IPS DF 6.9 (cell line): Measurements from ENCODE around the gene LINGO3.

Experiments used
- DNase-seq: peaks from one replicate; pipeline ENCODE4 v3.0.0-alpha.2; 2013; ENCODE audit warnings: low read depth, low spot score
- H3K27ac ChIP-seq: one replicate; pipeline ENCODE4 v1.5.1; 2013; ENCODE audit warnings: low read length, control low read depth
- H3K27me3 ChIP-seq: 2 replicates; pipeline ENCODE4 v1.6.1; 2013; ENCODE audit warnings: mild to moderate bottlenecking, low read length; ENCODE audit not compliant: control insufficient read depth, insufficient read depth
- H3K36me3 ChIP-seq: 2 replicates; pipeline ENCODE4 v1.6.1; 2013; ENCODE audit warnings: low read length; ENCODE audit not compliant: control insufficient read depth, insufficient read depth
- H3K4me1 ChIP-seq: 2 replicates; pipeline ENCODE4 v1.6.1; 2013; ENCODE audit warnings: low read length; ENCODE audit not compliant: control insufficient read depth, insufficient read depth
- H3K4me3 ChIP-seq: 2 replicates; pipeline ENCODE4 v1.5.1; 2013; ENCODE audit warnings: mild to moderate bottlenecking, low read length
- H3K9me3 ChIP-seq: 2 replicates; pipeline ENCODE4 v1.6.1; 2013; ENCODE audit warnings: low read length, inconsistent platforms; ENCODE audit not compliant: control insufficient read depth, insufficient read depth
- WGBS: extraction: QIAGEN DNeasy Blood & Tissue Kit; methylation state at CpG from one replicate; pipeline ENCODE4 v1.1.7; 2013; ENCODE audit warnings: mixed read lengths, missing lambda C conversion rate; ENCODE audit not compliant: insufficient read length, insufficient coverage; 5-methylcytosine and 5-hydroxymethylcytosine counted together

Gene LINGO3

GRCh38 chr19:2305452-2306280 lies 2.3 kb downstream of the LINGO3 start:
- DNase-seq, result no peak

DNA sequence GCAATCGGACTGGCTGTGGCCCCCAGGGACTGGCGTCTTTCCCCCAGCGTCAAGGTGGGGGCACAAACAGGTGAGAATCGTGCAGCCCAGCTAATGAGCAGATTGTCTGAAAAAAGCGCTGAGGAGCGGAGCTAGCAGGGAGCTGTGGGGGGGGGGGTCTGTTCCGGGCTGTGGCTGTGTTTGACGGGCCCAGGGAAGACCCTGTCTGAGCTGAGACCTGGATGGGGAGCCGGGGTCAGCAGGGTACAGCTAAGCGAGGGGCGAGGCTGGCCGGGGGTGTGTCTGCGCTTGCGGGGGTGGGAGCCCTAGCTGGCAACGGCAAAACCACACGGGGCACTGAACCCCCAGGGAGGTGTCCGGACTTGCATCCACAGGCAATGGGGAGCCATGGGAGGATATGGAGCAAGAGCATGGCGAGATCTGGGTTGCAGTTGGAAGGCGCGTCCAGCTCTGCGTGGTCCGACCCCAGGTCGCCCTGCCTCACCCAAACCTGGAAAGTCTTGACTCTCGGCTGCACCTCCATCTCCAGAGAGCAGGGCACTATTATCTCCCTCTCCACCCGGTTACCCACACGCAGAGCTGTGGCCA lies 4.6 kb downstream of the LINGO3 start:
- DNase-seq, result no peak
- Histone ChIP-seq H3K27ac (no peak overlapping the region), H3K27me3 (peaks cover 3% of the 10 kb centered on the region), H3K4me1 (peaks cover 7% of the 10 kb centered on the region), H3K9me3 (no peaks in the 10 kb centered on the region), H3K4me3 (no peak overlapping the region), H3K36me3 (no peaks in the 10 kb centered on the region; the same call in 1 of the 2 replicates)
- no CpG with 5 or more reads among the region's 26 CpGs for WGBS

More at GRCh38 chr19:2305452-2306280, 2.3 kb downstream of the LINGO3 start:
- Histone ChIP-seq H3K4me1 (peaks cover 8% of the 10 kb centered on the region), H3K36me3 (no peaks in the 10 kb centered on the region; the same call in 1 of the 2 replicates), H3K4me3 (no peak overlapping the region), H3K27ac (no peak overlapping the region), H3K27me3 (peaks cover 4% of the 10 kb centered on the region), H3K9me3 (no peaks in the 10 kb centered on the region)
- no CpG with 5 or more reads among the region's 19 CpGs for WGBS

GRCh38 chr19:2302319-2303210 lies 5.4 kb downstream of the LINGO3 start:
- Histone ChIP-seq H3K27ac (no peak overlapping the region), H3K4me1 (peaks cover 6% of the 10 kb centered on the region; the same call in 1 of the 2 replicates), H3K4me3 (no peak overlapping the region; the same call in 1 of the 2 replicates), H3K9me3 (no peaks in the 10 kb centered on the region), H3K27me3 (peaks cover 1% of the 10 kb centered on the region; the same call in 1 of the 2 replicates), H3K36me3 (no peaks in the 10 kb centered on the region; the same call in 1 of the 2 replicates)
- DNase-seq, result no peak
- no CpG with 5 or more reads among the region's 62 CpGs for WGBS

DNA sequence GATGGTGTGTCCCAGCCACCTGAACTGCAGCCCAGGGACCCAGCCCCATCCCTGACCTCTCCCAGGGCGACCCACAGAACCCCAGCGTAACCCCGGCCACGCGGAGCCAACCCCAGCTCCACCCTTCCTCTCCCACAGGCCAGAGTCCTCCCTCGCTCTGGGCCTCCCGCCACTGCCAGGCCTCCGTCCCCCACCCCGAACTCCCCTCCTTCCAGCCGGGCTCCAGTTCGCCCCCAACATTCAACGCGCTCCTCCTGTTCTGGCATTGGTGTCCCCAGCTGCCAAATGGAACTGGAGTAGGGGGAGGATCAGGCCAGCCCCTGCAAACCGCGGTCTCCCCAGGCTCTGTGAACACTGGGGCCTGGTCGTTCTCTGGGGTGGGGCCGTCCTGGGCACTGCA lies 7.4 kb downstream of the LINGO3 start:
- Histone ChIP-seq H3K36me3 (no peaks in the 10 kb centered on the region), H3K9me3 (no peaks in the 10 kb centered on the region), H3K4me3 (no peak overlapping the region), H3K4me1 (peaks cover 6% of the 10 kb centered on the region; the same call in 1 of the 2 replicates), H3K27ac (no peak overlapping the region), H3K27me3 (peaks cover 1% of the 10 kb centered on the region; the same call in 1 of the 2 replicates)
- no CpG with 5 or more reads among the region's 17 CpGs for WGBS
- no peak for DNase-seq

DNA sequence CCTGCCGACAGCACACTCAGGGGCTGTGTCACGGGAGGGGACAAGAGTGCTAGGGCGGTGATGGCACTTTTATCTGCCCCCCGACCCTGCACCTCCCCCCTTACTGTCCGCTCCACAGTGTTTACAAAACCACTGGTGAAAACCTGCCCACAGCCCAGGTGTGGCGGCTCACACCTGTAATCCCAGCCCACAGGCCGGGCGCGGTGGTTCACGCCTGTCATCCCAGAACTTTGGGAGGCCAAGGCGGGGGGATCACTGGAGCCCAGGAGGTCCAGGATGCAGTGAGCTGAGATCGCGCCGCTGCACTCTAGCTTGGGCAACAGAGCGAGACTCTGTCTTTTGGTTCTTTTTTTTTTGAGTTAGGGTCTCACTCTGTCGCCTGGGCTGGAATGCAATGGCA lies 11.8 kb downstream of the LINGO3 start:
- Histone ChIP-seq H3K4me1 (peaks cover under 1% of the 10 kb centered on the region; the same call in 1 of the 2 replicates), H3K27ac (no peak overlapping the region), H3K36me3 (no peaks in the 10 kb centered on the region), H3K4me3 (no peak overlapping the region), H3K9me3 (no peaks in the 10 kb centered on the region), H3K27me3 (peaks cover 13% of the 10 kb centered on the region; the same call in 1 of the 2 replicates)
- WGBS, result no CpG with 5 or more reads among the region's 16 CpGs
- DNase-seq, result no peak

GRCh38 chr19:2294687-2295335 lies 13.1 kb downstream of the LINGO3 start:
- H3K9me3 ChIP-seq, result no peaks in the 10 kb centered on the region
- H3K27me3 ChIP-seq, result peaks cover 26% of the 10 kb centered on the region; the same call in 1 of the 2 replicates
- H3K27ac ChIP-seq, result no peak overlapping the region
- no peaks in the 10 kb centered on the region for H3K36me3 ChIP-seq
- WGBS, result no CpG with 5 or more reads among the region's 26 CpGs
- no peak for DNase-seq
- H3K4me1 ChIP-seq, result peaks cover 4% of the 10 kb centered on the region; the same call in 1 of the 2 replicates
- no peak overlapping the region for H3K4me3 ChIP-seq

DNA sequence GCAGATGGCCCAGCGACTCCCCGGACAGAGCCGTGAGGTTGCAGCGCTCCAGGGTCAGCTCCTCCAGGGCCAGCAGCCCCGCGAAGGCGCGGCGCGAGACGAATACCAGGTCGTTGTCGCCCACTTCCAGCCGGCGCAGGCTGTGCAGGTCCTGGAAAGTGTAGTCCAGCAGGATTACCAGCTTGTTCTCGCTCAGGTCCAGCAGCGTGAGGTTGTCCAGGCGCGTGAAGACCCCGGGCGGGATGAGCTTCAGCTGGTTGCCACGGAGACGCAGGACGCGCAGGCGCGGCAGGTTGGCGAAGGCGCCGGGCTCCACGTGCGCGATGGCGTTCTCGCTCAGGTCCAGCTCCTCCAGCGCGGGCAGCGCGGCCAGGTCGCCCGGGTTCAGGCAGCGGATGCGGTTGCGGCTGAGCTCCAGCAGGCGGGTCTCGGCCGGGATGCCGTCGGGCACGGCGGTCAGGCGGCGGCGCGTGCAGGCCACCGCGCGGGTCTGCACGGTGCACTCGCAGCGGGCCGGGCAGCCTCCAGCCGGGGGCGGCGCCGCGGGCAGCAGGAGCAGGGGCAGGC lies 16.7 kb downstream of the LINGO3 start:
- H3K4me1 ChIP-seq, result peaks cover 4% of the 10 kb centered on the region; the same call in 1 of the 2 replicates
- no peak overlapping the region for H3K27ac ChIP-seq
- H3K9me3 ChIP-seq, result no peaks in the 10 kb centered on the region
- peak overlapping the region; percentile 22; the same call in 1 of the 2 replicates for H3K4me3 ChIP-seq
- WGBS, result no CpG with 5 or more reads among the region's 67 CpGs
- peaks cover 40% of the 10 kb centered on the region for H3K27me3 ChIP-seq
- no peaks in the 10 kb centered on the region for H3K36me3 ChIP-seq
- DNase-seq, result no peak

DNA sequence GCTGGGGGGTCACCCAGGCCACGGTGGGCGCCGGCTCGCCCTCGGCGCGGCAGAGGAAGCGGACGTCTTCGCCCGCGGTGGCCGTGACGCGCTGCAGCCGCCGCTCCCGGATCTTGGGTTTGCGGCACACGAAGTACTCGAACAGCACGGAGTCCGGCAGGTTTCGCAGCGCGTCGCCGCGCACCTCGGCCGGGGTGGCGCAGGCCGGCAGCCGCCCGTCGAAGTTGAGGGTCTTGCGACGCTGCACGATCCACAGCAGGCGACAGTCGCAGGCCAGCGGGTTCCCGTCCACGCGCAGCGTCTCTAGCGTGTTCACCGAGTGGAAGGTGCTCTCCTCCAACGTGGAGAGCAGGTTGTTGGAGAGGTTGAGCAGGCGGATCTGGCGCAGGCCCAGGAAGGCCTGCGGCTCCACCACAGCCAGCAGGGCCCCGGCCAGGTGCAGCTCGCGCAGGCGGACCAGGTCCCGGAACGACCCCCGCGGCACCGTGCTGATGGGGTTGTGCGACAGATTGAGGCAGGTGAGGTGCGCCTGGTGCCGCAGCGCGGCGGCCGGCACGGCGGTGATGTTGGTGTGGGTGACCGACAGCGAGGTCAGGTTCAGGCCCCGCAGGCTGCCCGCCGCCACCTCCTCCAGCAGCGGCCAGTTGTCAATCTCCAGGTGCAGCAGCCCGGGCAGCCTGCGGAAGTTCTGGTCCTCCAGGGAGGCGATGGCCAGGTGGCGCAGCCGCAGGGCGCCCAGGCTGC lies 17.3 kb downstream of the LINGO3 start:
- no CpG with 5 or more reads among the region's 82 CpGs for WGBS
- no peak for DNase-seq
- Histone ChIP-seq H3K4me3 (peak overlapping the region; percentile 22; the same call in 1 of the 2 replicates), H3K4me1 (peaks cover 4% of the 10 kb centered on the region; the same call in 1 of the 2 replicates), H3K36me3 (no peaks in the 10 kb centered on the region), H3K9me3 (no peaks in the 10 kb centered on the region), H3K27me3 (peaks cover 40% of the 10 kb centered on the region), H3K27ac (no peak overlapping the region)
